HEK293 (cell line): Measurements from ENCODE around the gene KDM4C.

ENCODE experiments used
- CTCF ChIA-PET: fragments of 350-600 bp; formaldehyde crosslinking; extraction: SDS; loops from one replicate; lab custom pipeline; 2021; ENCODE audit warnings: antibody characterized with exemption; lab: Yijun Ruan, JAX
- POLR2A ChIA-PET: fragments of 300-600 bp; formaldehyde crosslinking; extraction: SDS; loops from one replicate; lab custom pipeline; 2020; ENCODE audit warnings: antibody characterized with exemption, inconsistent platforms; lab: Yijun Ruan, JAX
- H3K27ac ChIP-seq: fragments of 200-500 bp; sonication (Bioruptor generic); 2 replicates; pipeline ENCODE4 v1.5.1; 2014; ENCODE audit warnings: low read depth, low read length, control low read depth, inconsistent platforms; ENCODE audit errors: extremely low read depth
- H3K36me3 ChIP-seq, 2 experiments: fragments of 200-500 bp in 1 of 2; sonication (Bioruptor generic) in 1 of 2; 1 replicate in 1 of 2; 2 replicates in 1 of 2; pipeline ENCODE4 v1.5.1; 2014 to 2017; ENCODE audit warnings: inconsistent platforms in 2 of 2, low read length in 2 of 2; ENCODE audit not compliant: control insufficient read depth in 2 of 2, insufficient read depth in 1 of 2
- H3K4me1 ChIP-seq: fragments of 200-500 bp; sonication (Bioruptor generic); 2 replicates; pipeline ENCODE4 v1.5.1; 2014; ENCODE audit warnings: mild to moderate bottlenecking, low read length, inconsistent platforms; ENCODE audit not compliant: control insufficient read depth, insufficient read depth
- H3K4me3 ChIP-seq: 2 replicates; pipeline ENCODE4 v1.5.1; 2011; ENCODE audit warnings: low read depth, mild to moderate bottlenecking, control low read depth, low read length, moderate library complexity
- H3K9me3 ChIP-seq: fragments of 200-500 bp; sonication (Bioruptor generic); 2 replicates; pipeline ENCODE4 v1.5.1; 2014; ENCODE audit warnings: low read depth, low read length, inconsistent platforms; ENCODE audit not compliant: control insufficient read depth, insufficient read depth
- KLF8 ChIP-seq: fragments of 450-650 bp; formaldehyde crosslinking; IDR thresholded peaks from 2 replicates; pipeline ENCODE4 v1.5.1; 2016; ENCODE audit warnings: missing biosample characterization, missing genetic modification characterization
- KLF9 ChIP-seq: fragments of 450-650 bp; formaldehyde crosslinking; IDR thresholded peaks from 2 replicates; pipeline ENCODE4 v1.5.1; 2016; ENCODE audit warnings: missing biosample characterization, missing genetic modification characterization, low read depth
- SCRT1 ChIP-seq: fragments of 450-650 bp; formaldehyde crosslinking; IDR thresholded peaks from 2 replicates; pipeline ENCODE4 v1.5.1; 2016; ENCODE audit warnings: missing biosample characterization, missing genetic modification characterization, borderline replicate concordance
- SP3 ChIP-seq: fragments of 450-650 bp; formaldehyde crosslinking; IDR thresholded peaks from 2 replicates; pipeline ENCODE4 v1.5.1; 2016; ENCODE audit warnings: missing biosample characterization, missing genetic modification characterization
- ZBTB11 ChIP-seq: fragments of 450-650 bp; formaldehyde crosslinking; conservative IDR thresholded peaks from 2 replicates; pipeline ENCODE4 v1.5.1; 2016; ENCODE audit warnings: low read depth, missing biosample characterization, missing genetic modification characterization
- ZBTB49 ChIP-seq: fragments of 450-650 bp; formaldehyde crosslinking; IDR thresholded peaks from 2 replicates; pipeline ENCODE4 v1.5.1; 2016; ENCODE audit warnings: missing biosample characterization, missing genetic modification characterization, low read depth
- ZNF132 ChIP-seq: fragments of 450-650 bp; formaldehyde crosslinking; IDR thresholded peaks from 2 replicates; pipeline ENCODE4 v1.5.1; 2017; ENCODE audit warnings: missing biosample characterization, missing genetic modification characterization, borderline replicate concordance
- ZNF175 ChIP-seq: fragments of 450-650 bp; formaldehyde crosslinking; IDR thresholded peaks from 2 replicates; pipeline ENCODE4 v1.5.1; 2016; ENCODE audit warnings: missing biosample characterization, missing genetic modification characterization
- ZNF302 ChIP-seq: fragments of 450-650 bp; formaldehyde crosslinking; IDR thresholded peaks from 2 replicates; pipeline ENCODE4 v1.5.1; 2016; ENCODE audit warnings: missing biosample characterization, missing genetic modification characterization, low read depth
- ZNF350 ChIP-seq: fragments of 450-650 bp; formaldehyde crosslinking; IDR thresholded peaks from 2 replicates; pipeline ENCODE4 v1.5.0; 2017; ENCODE audit warnings: missing biosample characterization, mild to moderate bottlenecking, missing genetic modification characterization
- ZNF354C ChIP-seq: fragments of 450-650 bp; formaldehyde crosslinking; IDR thresholded peaks from 2 replicates; pipeline ENCODE4 v1.5.1; 2016; ENCODE audit warnings: missing biosample characterization, missing genetic modification characterization, low read depth, borderline replicate concordance
- ZNF404 ChIP-seq: fragments of 450-650 bp; formaldehyde crosslinking; IDR thresholded peaks from 2 replicates; pipeline ENCODE4 v1.5.1; 2017; ENCODE audit warnings: missing biosample characterization, missing genetic modification characterization
- ZNF571 ChIP-seq: fragments of 450-650 bp; formaldehyde crosslinking; IDR thresholded peaks from 2 replicates; pipeline ENCODE4 v1.5.0; 2017; ENCODE audit warnings: missing biosample characterization, missing genetic modification characterization
- ZNF585B ChIP-seq: fragments of 450-650 bp; formaldehyde crosslinking; IDR thresholded peaks from 2 replicates; pipeline ENCODE4 v1.5.1; 2016; ENCODE audit warnings: missing biosample characterization, missing genetic modification characterization
- ZNF596 ChIP-seq: fragments of 450-650 bp; IDR thresholded peaks from 2 replicates; pipeline ENCODE4 v1.5.0; 2018; ENCODE audit warnings: missing biosample characterization, mild to moderate bottlenecking, missing genetic modification characterization, moderate library complexity
- ZNF701 ChIP-seq: fragments of 450-650 bp; formaldehyde crosslinking; IDR thresholded peaks from 2 replicates; pipeline ENCODE4 v1.5.1; 2016; ENCODE audit warnings: missing biosample characterization, missing genetic modification characterization
- TF ChIP-seq, protein P1 (sequence below): fragments of 450-650 bp; formaldehyde crosslinking; IDR thresholded peaks from 2 replicates; pipeline ENCODE4 v1.5.1; 2017; ENCODE audit warnings: missing biosample characterization, missing genetic modification characterization
- TF ChIP-seq, protein P2 (sequence below): fragments of 450-650 bp; formaldehyde crosslinking; IDR thresholded peaks from 2 replicates; pipeline ENCODE4 v1.5.1; 2016; ENCODE audit warnings: missing biosample characterization, missing genetic modification characterization

Gene KDM4C

DNA sequence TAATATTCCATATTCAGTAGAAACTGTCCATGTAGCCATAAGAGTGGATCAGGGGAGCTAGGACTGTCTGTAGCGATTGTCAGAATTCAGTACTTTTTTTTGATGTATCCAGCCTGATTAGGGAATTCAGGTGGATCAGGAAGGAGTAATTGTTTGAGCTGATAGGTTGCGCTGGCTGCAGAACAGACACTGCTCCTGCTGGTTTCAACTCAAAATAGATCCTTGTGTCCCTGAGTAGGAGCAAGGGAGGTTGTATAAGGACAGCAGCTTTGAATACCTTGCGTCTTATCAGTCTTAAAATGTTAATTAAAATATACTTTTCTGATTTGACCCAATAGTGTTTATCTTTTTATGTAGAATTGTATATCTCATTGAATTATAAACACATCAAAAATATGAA lies 229.6 kb downstream of the KDM4C start (continued):
- TF ChIP-seq, protein P1, sequence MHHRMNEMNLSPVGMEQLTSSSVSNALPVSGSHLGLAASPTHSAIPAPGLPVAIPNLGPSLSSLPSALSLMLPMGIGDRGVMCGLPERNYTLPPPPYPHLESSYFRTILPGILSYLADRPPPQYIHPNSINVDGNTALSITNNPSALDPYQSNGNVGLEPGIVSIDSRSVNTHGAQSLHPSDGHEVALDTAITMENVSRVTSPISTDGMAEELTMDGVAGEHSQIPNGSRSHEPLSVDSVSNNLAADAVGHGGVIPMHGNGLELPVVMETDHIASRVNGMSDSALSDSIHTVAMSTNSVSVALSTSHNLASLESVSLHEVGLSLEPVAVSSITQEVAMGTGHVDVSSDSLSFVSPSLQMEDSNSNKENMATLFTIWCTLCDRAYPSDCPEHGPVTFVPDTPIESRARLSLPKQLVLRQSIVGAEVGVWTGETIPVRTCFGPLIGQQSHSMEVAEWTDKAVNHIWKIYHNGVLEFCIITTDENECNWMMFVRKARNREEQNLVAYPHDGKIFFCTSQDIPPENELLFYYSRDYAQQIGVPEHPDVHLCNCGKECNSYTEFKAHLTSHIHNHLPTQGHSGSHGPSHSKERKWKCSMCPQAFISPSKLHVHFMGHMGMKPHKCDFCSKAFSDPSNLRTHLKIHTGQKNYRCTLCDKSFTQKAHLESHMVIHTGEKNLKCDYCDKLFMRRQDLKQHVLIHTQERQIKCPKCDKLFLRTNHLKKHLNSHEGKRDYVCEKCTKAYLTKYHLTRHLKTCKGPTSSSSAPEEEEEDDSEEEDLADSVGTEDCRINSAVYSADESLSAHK = no peak
- TF ChIP-seq KLF8 (tag by site-specific recombination) (no peak), ZBTB49 (tag by site-specific recombination) (no peak), ZNF701 (tag by site-specific recombination) (no peak), ZNF585B (tag by site-specific recombination) (no peak), KLF9 (tag by site-specific recombination) (no peak), ZNF596 (no peak)

- Histone ChIP-seq H3K4me3 (no peak overlapping the region), H3K36me3 (peaks cover 0 to 9% of the 10 kb centered on the region in 2 experiments; a peak in 1 of 3 replicates), H3K27ac (no peak overlapping the region), H3K9me3 (no peaks in the 10 kb centered on the region), H3K4me1 (no peaks in the 10 kb centered on the region)
- ChIA-PET POLR2A (no interaction called here), CTCF (no interaction called here)
- TF ChIP-seq, protein P2, sequence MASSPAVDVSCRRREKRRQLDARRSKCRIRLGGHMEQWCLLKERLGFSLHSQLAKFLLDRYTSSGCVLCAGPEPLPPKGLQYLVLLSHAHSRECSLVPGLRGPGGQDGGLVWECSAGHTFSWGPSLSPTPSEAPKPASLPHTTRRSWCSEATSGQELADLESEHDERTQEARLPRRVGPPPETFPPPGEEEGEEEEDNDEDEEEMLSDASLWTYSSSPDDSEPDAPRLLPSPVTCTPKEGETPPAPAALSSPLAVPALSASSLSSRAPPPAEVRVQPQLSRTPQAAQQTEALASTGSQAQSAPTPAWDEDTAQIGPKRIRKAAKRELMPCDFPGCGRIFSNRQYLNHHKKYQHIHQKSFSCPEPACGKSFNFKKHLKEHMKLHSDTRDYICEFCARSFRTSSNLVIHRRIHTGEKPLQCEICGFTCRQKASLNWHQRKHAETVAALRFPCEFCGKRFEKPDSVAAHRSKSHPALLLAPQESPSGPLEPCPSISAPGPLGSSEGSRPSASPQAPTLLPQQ = no peak
- TF ChIP-seq ZNF354C (tag by site-specific recombination) = no peak
These were observed 233.6 kb downstream of the KDM4C start for GRCh38 chr9:6991418-6991817.

- CTCF ChIA-PET = interaction anchor here (0.6 to 1.9 kb wide), 2 partner anchors 8 to 12 kb away, joined by 3 to 5 read pairs; no protein-coding TSS in a partner anchor
- POLR2A ChIA-PET = no interaction called here
- TF ChIP-seq ZBTB11 (tag by site-specific recombination) (no peak), ZNF404 (tag by site-specific recombination) (no peak), ZNF175 (no peak), ZBTB49 (tag by site-specific recombination) (no peak), SP3 (no peak), ZNF132 (no peak), ZNF302 (tag by site-specific recombination) (no peak), ZNF350 (tag by site-specific recombination) (no peak), SCRT1 (tag by site-specific recombination) (no peak), ZNF571 (tag by site-specific recombination) (no peak)
These were observed 238.5 kb downstream of the KDM4C start for GRCh38 chr9:6996061-6996854.

More at GRCh38 chr9:6996061-6996854, 238.5 kb downstream of the KDM4C start:
- H3K9me3 ChIP-seq = no peaks in the 10 kb centered on the region
- no peak overlapping the region for H3K4me3 ChIP-seq
- no peak overlapping the region for H3K27ac ChIP-seq
- H3K4me1 ChIP-seq = no peaks in the 10 kb centered on the region
- H3K36me3 ChIP-seq = peaks cover 0 to 3% of the 10 kb centered on the region in 2 experiments; a peak in 1 of 3 replicates
